GM20000 (cell line): ENCODE data around the gene PXK.
A peak's percentile ranks its signal among the peaks of the same experiment; 100 is the strongest.

ENCODE experiments used
- DNase-seq: peaks from one replicate; pipeline ENCODE4 v3.0.0; 2012; ENCODE audit warnings: low spot score
- TF ChIP-seq, protein P1 (sequence below): IDR thresholded peaks from 2 replicates; pipeline ENCODE4 v1.5.1; 2012; ENCODE audit warnings: mild to moderate bottlenecking, control low read depth; ENCODE audit errors: extremely low read depth, missing control alignments

Gene PXK

DNA sequence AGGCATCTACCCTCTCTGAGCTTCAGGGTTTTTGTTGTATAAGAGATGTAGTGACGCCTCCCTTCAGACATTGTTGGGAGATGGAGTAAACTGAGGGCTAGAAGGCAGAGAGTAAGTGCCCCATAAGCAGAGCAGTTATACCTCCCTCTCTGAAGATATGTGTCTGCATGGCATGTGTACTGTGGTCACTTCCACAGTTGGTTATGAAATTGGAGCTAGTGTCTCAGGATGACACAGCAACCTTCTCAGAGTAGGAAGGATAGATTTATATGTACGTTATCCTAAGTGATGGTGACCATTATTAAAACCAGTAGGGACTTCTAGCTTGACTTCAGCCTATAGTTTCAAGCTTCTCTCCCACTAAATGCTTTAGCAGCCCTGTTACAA is 17.9 kb downstream of the PXK start:
- TF ChIP-seq, protein P1, sequence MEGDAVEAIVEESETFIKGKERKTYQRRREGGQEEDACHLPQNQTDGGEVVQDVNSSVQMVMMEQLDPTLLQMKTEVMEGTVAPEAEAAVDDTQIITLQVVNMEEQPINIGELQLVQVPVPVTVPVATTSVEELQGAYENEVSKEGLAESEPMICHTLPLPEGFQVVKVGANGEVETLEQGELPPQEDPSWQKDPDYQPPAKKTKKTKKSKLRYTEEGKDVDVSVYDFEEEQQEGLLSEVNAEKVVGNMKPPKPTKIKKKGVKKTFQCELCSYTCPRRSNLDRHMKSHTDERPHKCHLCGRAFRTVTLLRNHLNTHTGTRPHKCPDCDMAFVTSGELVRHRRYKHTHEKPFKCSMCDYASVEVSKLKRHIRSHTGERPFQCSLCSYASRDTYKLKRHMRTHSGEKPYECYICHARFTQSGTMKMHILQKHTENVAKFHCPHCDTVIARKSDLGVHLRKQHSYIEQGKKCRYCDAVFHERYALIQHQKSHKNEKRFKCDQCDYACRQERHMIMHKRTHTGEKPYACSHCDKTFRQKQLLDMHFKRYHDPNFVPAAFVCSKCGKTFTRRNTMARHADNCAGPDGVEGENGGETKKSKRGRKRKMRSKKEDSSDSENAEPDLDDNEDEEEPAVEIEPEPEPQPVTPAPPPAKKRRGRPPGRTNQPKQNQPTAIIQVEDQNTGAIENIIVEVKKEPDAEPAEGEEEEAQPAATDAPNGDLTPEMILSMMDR, result no peak
- DNase-seq, result no peak

DNA sequence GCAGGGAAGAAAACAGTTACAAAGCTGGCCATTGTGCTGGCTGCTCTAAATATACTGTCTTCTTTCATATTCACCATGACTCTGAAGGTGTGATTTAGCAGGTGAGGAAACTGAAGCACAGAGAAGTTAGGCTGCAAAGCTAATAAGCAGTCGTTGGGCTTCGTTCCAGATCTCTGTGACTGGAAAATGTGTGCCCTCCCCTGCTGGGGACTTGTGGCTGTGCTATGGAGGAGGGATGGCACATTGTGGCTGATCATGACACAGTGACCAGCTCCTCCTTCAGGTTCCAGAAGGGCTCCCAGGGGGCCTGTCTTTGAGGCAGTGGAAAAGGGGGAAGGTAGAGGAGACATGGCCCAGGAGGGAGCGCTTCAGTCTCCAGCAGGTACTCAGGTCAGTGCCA is 19.2 kb downstream of the PXK start:
- no peak for DNase-seq
- TF ChIP-seq, protein P1, result no peak

DNA sequence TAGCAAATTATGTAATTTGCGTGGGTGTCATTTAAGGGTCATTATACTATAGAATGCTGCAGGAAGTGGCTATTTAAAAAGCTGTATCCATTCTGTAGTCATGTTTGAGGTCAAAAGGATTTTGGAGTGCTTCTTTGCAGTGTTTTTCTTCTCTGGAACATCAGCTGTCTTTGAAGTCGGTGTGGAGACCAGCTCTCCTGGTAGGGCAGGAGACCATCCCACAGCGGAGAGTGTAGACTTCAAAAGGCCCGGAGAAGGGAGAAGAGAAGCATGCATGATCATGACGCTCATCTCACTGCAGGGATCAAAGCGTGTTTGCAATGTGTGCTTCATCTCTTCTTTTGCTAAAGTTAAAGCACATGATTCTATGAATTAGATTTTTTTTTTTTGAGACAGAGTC is 19.9 kb downstream of the PXK start:
- DNase-seq, result no peak
- TF ChIP-seq, protein P1, result no peak

DNA sequence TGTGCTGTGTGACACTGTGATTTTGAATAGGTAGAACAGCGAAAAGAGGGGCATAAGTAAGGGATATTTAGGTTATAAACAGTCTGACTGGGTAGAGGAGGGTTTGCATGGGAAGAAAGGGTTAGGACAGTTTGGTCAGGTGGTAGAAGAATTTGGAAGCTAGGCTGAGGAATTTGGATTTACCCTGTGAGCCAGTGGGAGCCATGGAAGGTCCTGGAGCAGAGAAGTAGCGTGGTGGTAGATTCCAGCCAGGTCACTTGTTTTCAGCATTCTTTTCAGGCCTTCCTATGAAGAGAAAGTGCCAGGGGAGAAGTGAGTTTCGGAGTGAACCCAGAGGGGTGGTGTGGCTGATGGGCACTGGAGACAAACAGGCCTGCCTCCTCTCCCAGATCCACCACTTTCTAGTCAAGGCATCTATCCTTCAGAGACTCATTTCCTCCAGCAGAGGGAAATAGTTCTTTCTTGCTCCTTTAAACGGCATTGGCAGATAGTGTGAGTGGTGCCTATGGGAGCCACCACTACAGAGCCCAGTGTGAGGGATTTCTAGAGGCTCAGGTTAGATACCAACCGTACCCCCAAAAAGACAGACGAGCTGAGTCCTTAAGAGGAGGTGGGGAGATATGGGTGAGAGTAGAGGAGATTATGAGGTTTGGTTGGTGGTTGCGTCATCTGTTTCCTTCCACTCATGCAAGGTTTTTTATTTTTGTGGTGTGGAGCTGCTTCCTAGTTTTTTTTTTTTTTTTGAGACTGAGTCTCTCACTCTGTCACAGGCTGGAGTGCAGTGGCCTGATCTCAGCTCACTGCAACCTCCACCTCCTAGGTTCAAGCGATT is 21.2 kb downstream of the PXK start:
- TF ChIP-seq, protein P1, result no peak
- DNase-seq, result no peak

DNA sequence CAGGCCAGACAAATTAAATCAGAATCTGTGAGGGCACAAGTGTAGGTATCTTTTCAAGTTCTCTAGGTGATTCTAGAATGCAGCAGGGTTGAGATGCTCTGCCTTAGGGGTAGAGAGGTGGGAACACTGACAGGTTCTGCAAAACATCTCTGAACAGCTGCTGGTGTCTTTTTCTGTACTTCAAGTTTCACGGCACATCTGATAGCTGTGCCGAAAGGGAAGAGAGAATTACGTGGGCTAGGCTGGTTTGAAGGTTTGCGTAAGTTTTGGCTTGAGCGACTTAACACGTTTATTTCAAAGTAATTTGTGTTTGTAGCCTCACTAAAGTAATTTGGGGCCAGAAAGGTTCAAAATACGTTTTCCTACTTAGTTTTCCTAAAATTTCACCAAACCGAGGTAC is 22.5 kb downstream of the PXK start:
- TF ChIP-seq, protein P1, result no peak
- DNase-seq, result peak; percentile 64

DNA sequence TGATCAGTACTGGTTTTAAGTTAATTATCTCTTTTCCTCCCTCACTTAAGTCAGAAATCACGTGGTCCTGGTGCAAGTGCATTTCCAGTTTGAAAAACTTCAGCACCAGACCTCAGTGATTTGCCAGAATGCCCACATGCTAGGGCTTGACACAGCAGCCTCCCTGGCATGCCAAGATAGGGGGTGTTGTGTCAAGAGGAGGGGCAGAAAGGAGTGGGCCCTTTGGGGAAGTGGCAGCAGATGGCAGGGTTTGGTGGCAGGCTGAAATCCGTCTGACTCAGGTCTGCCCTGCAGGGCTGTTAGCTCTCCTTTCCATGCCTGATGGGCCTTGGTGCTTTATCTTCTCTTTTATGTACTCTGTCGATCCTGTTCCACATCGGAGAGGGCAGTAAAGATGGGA is 23.4 kb downstream of the PXK start:
- no peak for DNase-seq

DNA sequence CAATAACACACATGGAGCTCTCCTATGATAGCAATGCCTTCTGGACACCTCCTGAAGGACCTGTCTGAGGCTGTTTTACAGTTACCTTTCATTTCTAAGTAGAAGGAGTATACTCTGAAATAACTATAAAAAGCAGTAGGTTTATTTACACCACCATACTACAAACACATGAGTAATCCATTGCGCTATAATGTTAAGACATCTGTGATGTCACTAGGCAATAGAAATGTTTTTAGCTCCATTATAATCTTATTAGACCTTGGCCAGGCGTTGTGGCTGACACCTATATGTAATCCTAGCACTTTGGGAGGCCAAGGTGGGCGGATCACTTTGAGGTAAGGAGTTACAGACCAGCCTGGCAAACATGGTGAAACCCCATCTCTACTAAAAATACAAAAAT is 24.7 kb downstream of the PXK start:
- DNase-seq, result no peak
- TF ChIP-seq, protein P1, result no peak

More for the DNA sequence above, 23.4 kb downstream of the PXK start:
- TF ChIP-seq, protein P1, result no peak
